Kidney (tissue), 14 donors: Measurements from ENCODE around the gene TECTA. TPM values are rescaled to one million over a fixed set of nuclear protein-coding genes. Genes with fewer than 3 reads are reported as not detected.

ENCODE experiments used
- DNase-seq, 5 donors: peaks; one replicate each; pipeline ENCODE4 v3.0.0-alpha.2; 2013 to 2020
- FAIRE-seq: peaks from 2 replicates; lab custom pipeline; 2012; peaks lifted over from hg19 to GRCh38; lab: Jason Lieb, UNC
- H3K27ac ChIP-seq, 2 donors: one replicate each; pipeline ENCODE4 v1.7.0; 2013; ENCODE audit warnings: low read depth in 2 of 2, low read length in 2 of 2, inconsistent platforms in 1 of 2
- H3K27me3 ChIP-seq: one replicate; pipeline ENCODE4 v1.7.1; 2013; ENCODE audit warnings: low read length, inconsistent platforms; ENCODE audit not compliant: control insufficient read depth, insufficient read depth
- H3K36me3 ChIP-seq, 3 donors: one replicate each; pipeline versions ENCODE4 v1.7.0 to v1.7.1; 2013; ENCODE audit warnings: low read length in 3 of 3, control low read depth in 1 of 3, inconsistent platforms in 1 of 3; ENCODE audit not compliant: insufficient read depth in 3 of 3, control insufficient read depth in 2 of 3
- H3K4me1 ChIP-seq, 3 donors: one replicate each; pipeline versions ENCODE4 v1.7.0 to v1.7.1; 2013; ENCODE audit warnings: low read length in 3 of 3, inconsistent platforms in 1 of 3, low read depth in 1 of 3; ENCODE audit not compliant: control insufficient read depth in 2 of 3, insufficient read depth in 2 of 3
- H3K4me3 ChIP-seq, 3 donors: one replicate each; pipeline versions ENCODE4 v1.7.0 to v1.8.1; 2013; ENCODE audit warnings: low read length in 3 of 3, control low read depth in 1 of 3, inconsistent platforms in 1 of 3
- H3K9ac ChIP-seq, 3 donors: one replicate each; pipeline versions ENCODE4 v1.7.0 to v1.7.1; 2013; ENCODE audit warnings: low read length in 3 of 3, control low read depth in 1 of 3, inconsistent platforms in 1 of 3
- H3K9me3 ChIP-seq, 3 donors: one replicate each; pipeline versions ENCODE4 v1.7.0 to v1.7.1; 2013; ENCODE audit warnings: low read length in 3 of 3, control low read depth in 1 of 3, inconsistent platforms in 1 of 3; ENCODE audit not compliant: control insufficient read depth in 2 of 3, insufficient read depth in 1 of 3
- intact Hi-C: fragments of 100-400 bp; cut with DNase I; formaldehyde crosslinking; loops from one replicate; pipeline ENCODE4 v1.11.1; 2022
- polyA plus RNA-seq: library from polyadenylated mRNA; stranded (reverse); fragments of 350-450 nt; fragmentation: Illumina TruSeq; extraction: RNeasy Lipid Tissue Mini Kit (QIAGEN cat#74804); gene quantifications from one replicate; pipeline ENCODE4 v1.2.3, GENCODE V29; 2014; ENCODE audit warnings: low read depth, low replicate concordance; ENCODE audit not compliant: insufficient read depth
- total RNA-seq: library from RNA; stranded (reverse); fragmentation: NEBNext Ultra II Directional; extraction: Animal tissue kit (Norgen Biotek cat#: 25700); gene quantifications from one replicate; pipeline ENCODE4 v1.2.1, GENCODE V29; 2021
- TF ChIP-seq, protein P1 (sequence below): IDR thresholded peaks from 3 replicates; pipeline ENCODE4 v1.5.1; 2012; ENCODE audit warnings: mild to moderate bottlenecking, moderate library complexity, borderline replicate concordance; ENCODE audit not compliant: insufficient read depth; ENCODE audit errors: extremely low read depth
- donor health status: control.
- donor health status: control.
- donor health status: control.
- donor health status: control.
- donor health status: control.
- donor health status: DM: yes; HTN: yes; CAD: no.
- donor health status: Normal renal cell carcinoma (clear cell type).

The TECTA gene
- total and polyA plus RNA-seq, 2 donors from 2014 or later = 0.54 to 1.2 TPM

DNA sequence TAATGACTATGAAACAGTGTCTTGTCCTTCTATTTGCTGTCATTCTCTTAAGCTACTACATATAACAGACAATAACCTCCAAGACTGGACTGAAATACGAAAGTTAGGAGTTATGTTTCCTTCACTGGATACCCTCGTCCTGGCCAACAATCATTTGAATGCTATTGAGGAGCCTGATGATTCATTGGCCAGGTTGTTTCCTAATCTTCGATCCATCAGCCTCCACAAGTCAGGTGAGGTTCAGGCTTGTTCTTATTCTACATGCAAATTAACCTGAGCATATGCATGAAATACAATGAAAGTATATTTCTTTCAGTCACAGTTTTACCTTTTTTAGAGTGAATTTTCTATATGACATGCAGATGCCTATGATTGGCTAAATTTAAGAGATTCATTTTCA, 46.0 kb upstream of the TECTA start:
- no peak overlapping the region for H3K9ac ChIP-seq
- no peaks in the 10 kb centered on the region for H3K9me3 ChIP-seq
- H3K4me3 ChIP-seq = no peak overlapping the region
- FAIRE-seq (no peak), DNase-seq (no peak)
- TF ChIP-seq, protein P1, sequence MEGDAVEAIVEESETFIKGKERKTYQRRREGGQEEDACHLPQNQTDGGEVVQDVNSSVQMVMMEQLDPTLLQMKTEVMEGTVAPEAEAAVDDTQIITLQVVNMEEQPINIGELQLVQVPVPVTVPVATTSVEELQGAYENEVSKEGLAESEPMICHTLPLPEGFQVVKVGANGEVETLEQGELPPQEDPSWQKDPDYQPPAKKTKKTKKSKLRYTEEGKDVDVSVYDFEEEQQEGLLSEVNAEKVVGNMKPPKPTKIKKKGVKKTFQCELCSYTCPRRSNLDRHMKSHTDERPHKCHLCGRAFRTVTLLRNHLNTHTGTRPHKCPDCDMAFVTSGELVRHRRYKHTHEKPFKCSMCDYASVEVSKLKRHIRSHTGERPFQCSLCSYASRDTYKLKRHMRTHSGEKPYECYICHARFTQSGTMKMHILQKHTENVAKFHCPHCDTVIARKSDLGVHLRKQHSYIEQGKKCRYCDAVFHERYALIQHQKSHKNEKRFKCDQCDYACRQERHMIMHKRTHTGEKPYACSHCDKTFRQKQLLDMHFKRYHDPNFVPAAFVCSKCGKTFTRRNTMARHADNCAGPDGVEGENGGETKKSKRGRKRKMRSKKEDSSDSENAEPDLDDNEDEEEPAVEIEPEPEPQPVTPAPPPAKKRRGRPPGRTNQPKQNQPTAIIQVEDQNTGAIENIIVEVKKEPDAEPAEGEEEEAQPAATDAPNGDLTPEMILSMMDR = no peak
- no peak overlapping the region for H3K27ac ChIP-seq
- no peaks in the 10 kb centered on the region for H3K4me1 ChIP-seq
- no peaks in the 10 kb centered on the region for H3K27me3 ChIP-seq
- H3K36me3 ChIP-seq = peaks cover 6 to 41% (median 23%) of the 10 kb centered on the region in 3 donors
- intact Hi-C loops = no loop called here

DNA sequence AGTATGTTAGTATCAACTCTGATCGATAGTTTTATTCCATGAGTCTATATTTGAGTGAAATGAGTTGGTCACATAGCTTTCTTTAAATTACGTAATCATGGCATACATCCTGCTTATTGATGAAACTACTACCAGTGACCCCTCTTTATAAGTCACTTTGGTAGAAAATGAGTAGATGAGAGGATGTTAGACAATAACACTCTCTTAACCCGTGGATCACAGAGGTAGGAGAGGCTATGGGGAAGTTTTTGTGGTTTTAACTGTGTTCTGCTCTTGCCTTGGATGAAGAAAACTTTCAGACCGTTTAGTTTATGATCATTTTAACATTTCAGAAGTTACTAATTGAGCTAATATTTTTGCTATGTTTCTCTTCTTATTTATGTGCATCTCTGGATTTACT, 43.1 kb upstream of the TECTA start:
- TF ChIP-seq, protein P1 = no peak
- Histone ChIP-seq H3K9ac (no peak overlapping the region), H3K4me3 (no peak overlapping the region), H3K27ac (no peak overlapping the region), H3K36me3 (peaks cover 16 to 48% (median 35%) of the 10 kb centered on the region in 3 donors), H3K4me1 (no peaks in the 10 kb centered on the region), H3K9me3 (no peaks in the 10 kb centered on the region), H3K27me3 (no peaks in the 10 kb centered on the region)
- no peak for DNase-seq
- intact Hi-C loops = no loop called here
- FAIRE-seq = no peak

DNA sequence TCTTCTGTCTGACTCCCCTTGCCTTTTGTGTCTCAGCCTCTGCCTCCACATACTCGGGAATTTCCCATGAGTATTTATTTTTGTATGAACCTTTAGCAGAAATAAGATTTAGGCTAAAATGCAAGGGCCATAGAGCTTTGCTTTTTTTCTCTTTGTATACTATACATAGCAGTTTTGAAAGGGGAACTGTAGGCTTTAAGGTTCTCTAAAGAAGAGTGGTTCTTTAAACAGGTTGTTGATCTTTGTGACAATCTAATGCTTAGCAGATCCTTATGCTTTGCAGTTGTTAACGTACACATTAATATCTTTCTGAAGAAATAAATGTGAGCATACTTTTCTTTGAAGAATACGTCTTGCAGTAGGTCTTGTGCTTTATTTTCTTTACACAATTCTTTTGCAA, 42.1 kb upstream of the TECTA start:
- DNase-seq (no peak), FAIRE-seq (no peak)
- no peaks in the 10 kb centered on the region for H3K9me3 ChIP-seq
- TF ChIP-seq, protein P1 = no peak
- H3K27ac ChIP-seq = no peak overlapping the region
- H3K27me3 ChIP-seq = no peaks in the 10 kb centered on the region
- peaks cover 16 to 41% (median 34%) of the 10 kb centered on the region in 3 donors for H3K36me3 ChIP-seq
- H3K9ac ChIP-seq = no peak overlapping the region
- intact Hi-C loops = no loop called here
- H3K4me1 ChIP-seq = no peaks in the 10 kb centered on the region
- H3K4me3 ChIP-seq = no peak overlapping the region

DNA sequence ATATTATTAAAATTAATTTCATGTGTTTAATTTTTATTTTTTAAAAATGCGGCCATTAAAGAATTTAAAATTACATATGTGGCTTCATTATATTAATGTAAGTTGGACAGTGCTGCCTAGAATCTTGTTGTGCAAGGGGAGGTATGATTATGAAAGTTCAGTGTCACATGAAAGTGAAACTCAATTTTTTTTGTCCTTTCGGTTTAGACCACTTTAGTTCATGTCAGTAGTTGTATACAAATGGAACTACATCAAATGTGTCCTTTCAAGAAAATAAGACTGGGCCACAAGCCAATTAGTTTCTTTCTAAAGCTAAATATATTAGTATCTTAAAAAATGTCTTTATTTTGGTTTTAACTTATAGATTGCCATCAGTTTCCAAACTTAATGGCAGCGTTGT, 41.4 kb upstream of the TECTA start:
- FAIRE-seq (no peak), DNase-seq (no peak)
- Histone ChIP-seq H3K9ac (no peak overlapping the region), H3K4me3 (no peak overlapping the region), H3K36me3 (peaks cover 14 to 41% (median 30%) of the 10 kb centered on the region in 3 donors), H3K27me3 (no peaks in the 10 kb centered on the region), H3K4me1 (no peaks in the 10 kb centered on the region), H3K9me3 (no peaks in the 10 kb centered on the region), H3K27ac (no peak overlapping the region)
- intact Hi-C loops = no loop called here
- TF ChIP-seq, protein P1 = no peak
